ENCODE results near the gene FGD1. TPM values are rescaled to one million over a fixed set of nuclear protein-coding genes. Genes with fewer than 3 reads are reported as not detected.

FGD1 gene
- total RNA-seq, 1 experiment from 2014 or later = not detected

Other genes with a start within 250 kb of the FGD1 start
- gene WNK3, start 138.2 kb downstream of the FGD1 start, total RNA-seq (2014; rRNA removed; shearing (Covaris generic); ENCODE audit: low replicate concordance) = 0.04 TPM in 2 replicates
- 7.9 and 15.3 TPM in 2 replicates for gene TSR2, start 55.8 kb downstream of the FGD1 start, total RNA-seq (2014; rRNA removed; shearing (Covaris generic); ENCODE audit: low replicate concordance)
- gene GNL3L, start 34.0 kb upstream of the FGD1 start, total RNA-seq (2014; rRNA removed; shearing (Covaris generic); ENCODE audit: low replicate concordance) = 39.3 and 57.0 TPM in 2 replicates

All from Karpas-422 (cell line).